GM18868 (cell line): ENCODE results near the gene PPIE.

Source experiments
- ATAC-seq: cut with Tn5 transposase; IDR thresholded peaks from one replicate; pipeline ENCODE4 v1.9.1; 2021; ENCODE audit warnings: mild to moderate bottlenecking, moderate library complexity; ENCODE audit not compliant: unreplicated experiment

PPIE gene

DNA sequence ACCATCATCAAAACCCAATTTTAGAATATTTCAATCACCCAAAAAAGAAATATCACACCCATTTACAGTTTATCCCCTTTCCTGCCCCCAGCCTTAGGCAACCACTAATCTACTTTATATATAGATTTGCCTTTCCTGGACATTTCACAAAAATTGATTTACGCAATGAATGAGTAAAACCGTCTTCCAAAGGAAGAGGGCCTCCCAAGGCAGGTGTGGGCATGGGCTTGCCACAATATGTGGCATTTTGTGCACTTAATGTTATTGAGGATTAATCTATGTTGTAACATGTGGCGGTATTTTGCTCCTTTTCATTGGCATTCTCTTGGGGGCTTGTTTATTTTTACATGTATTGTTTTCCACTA is 61.8 kb downstream of the PPIE start:
- no peak for ATAC-seq

DNA sequence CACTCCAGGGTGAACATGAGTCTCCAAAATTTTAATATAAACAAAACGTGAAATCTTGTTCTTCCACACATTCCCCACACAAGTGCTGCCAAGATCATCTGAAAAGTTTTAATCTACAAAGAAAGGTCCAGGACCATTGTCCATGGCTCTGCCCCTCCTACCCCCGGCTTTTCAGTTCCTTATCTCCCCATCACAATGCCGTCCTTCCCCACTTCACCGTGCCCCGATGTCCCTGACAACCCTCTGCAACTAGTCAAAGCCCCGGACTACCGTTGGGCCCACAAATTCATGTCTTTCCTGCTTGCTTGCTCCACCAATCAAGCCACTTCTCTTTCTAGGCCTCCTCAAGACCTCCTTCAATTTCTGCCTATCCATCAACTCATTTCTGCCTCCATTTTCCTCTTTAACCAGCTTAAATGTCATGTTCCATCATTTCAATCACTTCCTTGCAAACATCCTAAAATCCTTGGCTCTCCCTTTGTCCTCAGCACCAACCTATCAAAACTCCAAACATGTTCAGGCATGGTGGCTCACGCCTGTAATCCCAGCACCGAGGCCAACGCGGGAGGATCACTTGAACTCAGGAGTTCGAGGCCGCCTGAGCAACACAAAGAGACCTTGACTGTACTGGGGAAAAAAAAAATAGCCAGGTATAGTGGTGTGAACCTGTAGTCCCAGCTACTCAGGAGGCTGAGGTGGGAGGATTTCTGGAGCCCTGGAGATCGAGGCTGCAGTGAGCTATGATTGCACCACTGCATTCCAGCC is 64.0 kb downstream of the PPIE start:
- no peak for ATAC-seq

DNA sequence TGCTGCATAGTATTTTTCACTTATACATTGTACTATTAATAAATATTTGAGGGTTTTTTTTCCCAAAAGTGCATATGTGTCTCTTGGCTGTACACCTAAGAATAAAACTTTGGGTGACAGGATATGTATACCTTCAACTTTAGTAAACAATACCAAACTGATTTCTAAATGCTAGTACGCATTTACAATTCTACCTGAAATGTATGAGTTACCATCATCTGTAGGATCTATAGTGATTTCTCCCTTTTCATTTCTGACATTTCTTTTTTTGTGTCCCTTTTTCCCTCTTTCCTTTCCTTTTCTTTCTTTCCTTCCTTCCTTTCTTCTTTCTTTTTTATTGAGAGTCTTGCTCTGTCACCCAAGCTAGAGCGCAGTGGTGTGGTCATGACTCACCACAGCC is 66.7 kb downstream of the PPIE start:
- no peak for ATAC-seq

DNA sequence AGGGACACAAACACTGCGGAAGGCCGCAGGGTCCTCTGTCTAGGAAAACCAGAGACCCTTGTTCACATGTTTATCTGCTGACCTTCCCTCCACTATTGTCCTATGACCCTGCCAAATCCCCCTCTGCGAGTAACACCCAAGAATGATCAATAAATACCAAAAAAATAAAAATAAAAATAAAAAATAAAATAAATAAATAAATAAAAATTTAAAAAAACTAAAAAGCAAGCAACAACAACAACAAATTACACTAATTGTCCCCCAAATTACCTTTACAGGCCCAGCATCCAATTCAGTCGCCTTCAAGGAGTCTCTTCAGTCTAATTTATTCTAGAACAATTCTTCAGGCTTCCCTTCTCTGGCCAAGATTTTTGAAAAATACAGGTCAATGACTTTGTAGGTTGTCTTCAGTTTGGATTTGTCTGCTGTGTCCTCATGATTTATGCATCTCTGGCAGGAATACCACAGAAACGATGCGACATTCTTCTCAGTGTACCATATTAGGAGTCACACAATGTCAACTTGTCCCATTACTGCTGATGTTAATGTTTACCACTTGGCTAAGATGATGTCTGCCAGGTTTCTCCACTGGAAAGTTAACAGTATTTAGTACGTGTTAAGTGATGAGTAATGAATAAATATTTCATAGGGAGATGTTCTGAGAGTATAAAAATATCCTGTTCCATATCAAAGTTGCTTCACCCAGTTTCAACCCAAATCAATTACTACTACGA is 70.3 kb downstream of the PPIE start:
- no peak for ATAC-seq

DNA sequence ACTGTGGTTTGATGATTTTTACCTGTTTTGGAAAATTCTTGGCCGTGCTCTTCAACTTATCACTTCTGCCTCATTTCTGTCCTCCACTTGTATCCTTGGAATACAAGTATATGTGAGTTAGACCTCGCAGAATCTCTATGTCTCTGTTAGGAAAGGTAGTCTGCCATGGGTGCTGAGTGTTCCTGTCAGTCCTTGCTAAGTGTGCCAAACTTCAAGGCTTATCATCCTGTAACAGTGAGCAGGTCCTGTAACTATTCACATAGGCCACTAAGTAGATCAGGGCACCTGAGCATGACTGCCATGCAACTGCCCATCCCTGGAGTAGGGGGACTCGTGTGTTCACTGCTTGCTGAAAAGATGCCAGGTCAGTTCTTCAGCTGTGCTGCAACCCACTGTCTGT is 74.2 kb downstream of the PPIE start:
- no peak for ATAC-seq
